Hematopoietic multipotent progenitor cell treated with erythropoietin and hydrocortisone succinate and interleukin-3 and kit ligand, for 4 days (in vitro differentiated cells): ENCODE measurements around the gene TMEM171.

Experiments used
- DNase-seq: peaks from one replicate; pipeline ENCODE4 v3.0.0-alpha.2; 2015

The TMEM171 gene

GRCh38 chr5:73122875-73123810 lies 2.8 kb downstream of the TMEM171 start:
- no peak for DNase-seq

GRCh38 chr5:73125289-73125688 lies 4.9 kb downstream of the TMEM171 start:
- no peak for DNase-seq

GRCh38 chr5:73126381-73126780 lies 6.0 kb downstream of the TMEM171 start:
- DNase-seq, result no peak

- no peak for DNase-seq
Observed at GRCh38 chr5:73126957-73127356, 6.6 kb downstream of the TMEM171 start.

GRCh38 chr5:73129143-73129542 lies 8.8 kb downstream of the TMEM171 start:
- no peak for DNase-seq

GRCh38 chr5:73130811-73131210 lies 10.4 kb downstream of the TMEM171 start:
- no peak for DNase-seq

GRCh38 chr5:73131711-73132425 lies 11.5 kb downstream of the TMEM171 start:
- DNase-seq, result no peak

- DNase-seq, result no peak
Observed at GRCh38 chr5:73132759-73133158, 12.4 kb downstream of the TMEM171 start.

GRCh38 chr5:73135021-73135420 lies 14.6 kb downstream of the TMEM171 start:
- no peak for DNase-seq

GRCh38 chr5:73135429-73136054 lies 15.2 kb downstream of the TMEM171 start:
- peak; percentile 66 for DNase-seq

GRCh38 chr5:73136055-73136562 lies 15.7 kb downstream of the TMEM171 start:
- DNase-seq, result no peak

GRCh38 chr5:73137563-73138530 lies 17.5 kb downstream of the TMEM171 start:
- DNase-seq, result no peak

- no peak for DNase-seq
Observed at GRCh38 chr5:73139485-73139884, 19.1 kb downstream of the TMEM171 start.

- DNase-seq, result no peak
Observed at GRCh38 chr5:73140801-73141200, 20.4 kb downstream of the TMEM171 start.

- no peak for DNase-seq
Observed at GRCh38 chr5:73142035-73142434, 21.7 kb downstream of the TMEM171 start.

- no peak for DNase-seq
Observed at GRCh38 chr5:73143716-73144115, 23.3 kb downstream of the TMEM171 start.

GRCh38 chr5:73149540-73149939 lies 29.2 kb downstream of the TMEM171 start:
- DNase-seq, result no peak

- no peak for DNase-seq
Observed at GRCh38 chr5:73150876-73151275, 30.5 kb downstream of the TMEM171 start.

GRCh38 chr5:73151766-73152410 lies 31.5 kb downstream of the TMEM171 start:
- DNase-seq, result no peak

- no peak for DNase-seq
Observed at GRCh38 chr5:73152411-73153388, 32.3 kb downstream of the TMEM171 start.
